HCT116 (cell line): ENCODE results near the gene NFKBIZ. TPM values are rescaled to one million over a fixed set of nuclear protein-coding genes. Genes with fewer than 3 reads are reported as not detected.

Experiments used
- ATAC-seq: fragments of 200-7000 bp; cut with Tn5 transposase; 2 replicates; pipeline ENCODE4 v1.9.1; 2020; ENCODE audit warnings: mild to moderate bottlenecking, moderate library complexity
- BruUV-seq: library from RNA; stranded (reverse); fragments of 400-500 nt; replicated peaks from 2 replicates; lab custom pipeline; 2021; lab: Mats Ljungman, UMichigan
- CTCF ChIA-PET: fragments of 300-600 bp; sonication (Branson Sonifier 250); formaldehyde crosslinking; loops from one replicate; lab custom pipeline; 2021; ENCODE audit warnings: antibody characterized with exemption; lab: Charles Lee
- POLR2A ChIA-PET: fragments of 300-600, 350-600 bp; sonication (Branson Sonifier 250); formaldehyde crosslinking; loops from one replicate; lab custom pipeline; 2021; ENCODE audit warnings: antibody characterized with exemption; lab: Charles Lee
- RAD21 ChIA-PET, 2 experiments: fragments of 300-600 bp; sonication (Branson Sonifier 250); formaldehyde crosslinking; loops; one replicate each; lab custom pipeline; 2023; ENCODE audit warnings: low total read pairs in 2 of 2; ENCODE audit not compliant: uncharacterized antibody in 2 of 2, unreplicated experiment in 2 of 2, low non-redundant PET in 1 of 2; lab: Charles Lee
- DNase-seq: peaks from one replicate; pipeline ENCODE4 v3.0.0-alpha.2; 2010; ENCODE audit warnings: low read depth, low spot score
- H2AFZ ChIP-seq: fragments of 200-600 bp; shearing (Covaris generic), sonication (generic); 2 replicates; pipeline ENCODE4 v1.6.1; 2017; ENCODE audit warnings: low read depth, mixed run types, mixed read lengths, antibody characterized with exemption, low read length; ENCODE audit not compliant: poor library complexity, severe bottlenecking
- H3K27ac ChIP-seq: 2 replicates; pipeline ENCODE4 v1.5.1; 2012; ENCODE audit warnings: low read depth, low read length
- H3K27me3 ChIP-seq: fragments of 200-600 bp; sonication (generic); 2 replicates; pipeline ENCODE4 v1.6.1; 2016; ENCODE audit warnings: mixed run types, low read length, mixed read lengths; ENCODE audit not compliant: insufficient read depth
- H3K36me3 ChIP-seq, 2 experiments: fragments of 200-500 bp in 1 of 2; fragments of 200-600 bp in 1 of 2; sonication (Bioruptor generic) in 1 of 2; sonication (generic) in 1 of 2; 2 replicates each; pipeline versions ENCODE4 v1.5.1 to v1.6.1; 2014 to 2016; ENCODE audit warnings: low read length in 2 of 2, inconsistent platforms in 1 of 2, mixed read lengths in 1 of 2, mixed run types in 1 of 2; ENCODE audit not compliant: insufficient read depth in 2 of 2, control insufficient read depth in 1 of 2
- H3K4me1 ChIP-seq, 2 experiments: fragments of 200-600 bp in 1 of 2; sonication (generic) in 1 of 2; 2 replicates each; pipeline versions ENCODE4 v1.5.1 to v1.6.1; 2012 to 2017; ENCODE audit warnings: low read length in 2 of 2, inconsistent platforms in 1 of 2, mild to moderate bottlenecking in 1 of 2, mixed read lengths in 1 of 2, mixed run types in 1 of 2, moderate library complexity in 1 of 2; ENCODE audit not compliant: insufficient read depth in 2 of 2, control insufficient read depth in 1 of 2
- H3K4me2 ChIP-seq: fragments of 200-600 bp; sonication (generic); 2 replicates; pipeline ENCODE4 v1.6.1; 2017; ENCODE audit warnings: mixed run types, low read length, mixed read lengths
- H3K4me3 ChIP-seq, 2 experiments: fragments of 200-600 bp in 1 of 2; sonication (generic) in 1 of 2; replicated peaks in 1 of 2; 2 replicates each; pipeline ENCODE4 v1.5.1; 2011 to 2016; ENCODE audit warnings: low read length in 2 of 2, control low read depth in 1 of 2, low read depth in 1 of 2, mild to moderate bottlenecking in 1 of 2, mixed read lengths in 1 of 2, mixed run types in 1 of 2
- H3K79me2 ChIP-seq: fragments of 200-600 bp; sonication (generic); 2 replicates; pipeline ENCODE4 v1.6.1; 2017; ENCODE audit warnings: mild to moderate bottlenecking, mixed run types, low read length, moderate library complexity, mixed read lengths; ENCODE audit not compliant: insufficient read depth
- H3K9ac ChIP-seq: fragments of 200-600 bp; sonication (generic); 2 replicates; pipeline ENCODE4 v1.6.1; 2016; ENCODE audit warnings: low read length, mixed read lengths
- H3K9me2 ChIP-seq: fragments of 200-600 bp; sonication (generic), shearing (Covaris generic); 2 replicates; pipeline ENCODE4 v1.6.1; 2017; ENCODE audit warnings: mixed run types, mild to moderate bottlenecking, moderate library complexity; ENCODE audit not compliant: insufficient read depth
- H3K9me3 ChIP-seq, 2 experiments: fragments of 200-500 bp in 1 of 2; fragments of 200-600 bp in 1 of 2; sonication (Bioruptor generic) in 1 of 2; sonication (generic) in 1 of 2; 2 replicates each; pipeline ENCODE4 v1.6.1; 2014 to 2017; ENCODE audit warnings: low read length in 2 of 2, mixed read lengths in 2 of 2, inconsistent platforms in 1 of 2, low read depth in 1 of 2, mild to moderate bottlenecking in 1 of 2, mixed run types in 1 of 2, moderate library complexity in 1 of 2; ENCODE audit not compliant: control insufficient read depth in 1 of 2, insufficient read depth in 1 of 2
- H4K20me1 ChIP-seq: fragments of 200-600 bp; sonication (generic), shearing (Covaris generic); 2 replicates; pipeline ENCODE4 v1.6.1; 2017; ENCODE audit warnings: mixed run types, mild to moderate bottlenecking, moderate library complexity; ENCODE audit not compliant: insufficient read depth
- CBX3 ChIP-seq: IDR thresholded peaks from 2 replicates; pipeline ENCODE4 v1.6.1; 2012; ENCODE audit warnings: low read depth
- ELF1 ChIP-seq: IDR thresholded peaks from 2 replicates; pipeline ENCODE4 v1.6.1; 2012; ENCODE audit warnings: low read depth, borderline replicate concordance
- EZH2 ChIP-seq: fragments of 200-600 bp; sonication (generic); IDR thresholded peaks from 2 replicates; pipeline ENCODE4 v1.6.1; 2017; ENCODE audit warnings: antibody characterized with exemption, mixed run types
- FOSL1 ChIP-seq: IDR thresholded peaks from 2 replicates; pipeline ENCODE4 v1.6.1; 2012; ENCODE audit warnings: low read depth
- MAX ChIP-seq: IDR thresholded peaks from 2 replicates; pipeline ENCODE4 v1.6.1; 2012
- POLR2A ChIP-seq: IDR thresholded peaks from 2 replicates; pipeline ENCODE4 v1.7.0; 2011; ENCODE audit warnings: borderline replicate concordance; ENCODE audit not compliant: insufficient read depth, insufficient read length; ENCODE audit errors: extremely low read depth
- RAD21 ChIP-seq: IDR thresholded peaks from 2 replicates; pipeline ENCODE4 v1.6.1; 2012; ENCODE audit warnings: low read depth, mild to moderate bottlenecking
- SP1 ChIP-seq: IDR thresholded peaks from 2 replicates; pipeline ENCODE4 v1.6.1; 2012; ENCODE audit warnings: low read depth
- ZFX ChIP-seq: fragments of 450-650 bp; IDR thresholded peaks from 2 replicates; pipeline ENCODE4 v1.6.1; 2017
- ZNF274 ChIP-seq: fragments of 200-500 bp; sonication (Bioruptor generic); IDR thresholded peaks from 2 replicates; pipeline ENCODE4 v1.6.1; 2014; ENCODE audit warnings: mild to moderate bottlenecking, low read depth, low read length, inconsistent platforms
- intact Hi-C: fragments of 100-400 bp; cut with micrococcal nuclease; formaldehyde crosslinking; loops from 2 replicates; pipeline ENCODE4 v1.10.0; 2022
- total RNA-seq: library from RNA; stranded (reverse); gene quantifications from one replicate; pipeline ENCODE4 v1.2.1, GENCODE V29; 2021; ENCODE audit not compliant: unreplicated experiment
- TF ChIP-seq, protein P1 (sequence below), 3 experiments: fragments of 200-600 bp in 1 of 3; sonication (generic) in 1 of 3; IDR thresholded peaks in 2 of 3; conservative IDR thresholded peaks in 1 of 3; 2 replicates each; pipeline ENCODE4 v1.5.1; 2012 to 2017; ENCODE audit warnings: low read depth in 2 of 3, low read length in 2 of 3, antibody characterized with exemption in 1 of 3, borderline replicate concordance in 1 of 3, control low read depth in 1 of 3, mild to moderate bottlenecking in 1 of 3, mixed read lengths in 1 of 3, mixed run types in 1 of 3, moderate library complexity in 1 of 3; ENCODE audit not compliant: insufficient read depth in 1 of 3

The NFKBIZ gene
- total RNA-seq, 1 experiment from 2014 or later: 12.2 TPM

DNA sequence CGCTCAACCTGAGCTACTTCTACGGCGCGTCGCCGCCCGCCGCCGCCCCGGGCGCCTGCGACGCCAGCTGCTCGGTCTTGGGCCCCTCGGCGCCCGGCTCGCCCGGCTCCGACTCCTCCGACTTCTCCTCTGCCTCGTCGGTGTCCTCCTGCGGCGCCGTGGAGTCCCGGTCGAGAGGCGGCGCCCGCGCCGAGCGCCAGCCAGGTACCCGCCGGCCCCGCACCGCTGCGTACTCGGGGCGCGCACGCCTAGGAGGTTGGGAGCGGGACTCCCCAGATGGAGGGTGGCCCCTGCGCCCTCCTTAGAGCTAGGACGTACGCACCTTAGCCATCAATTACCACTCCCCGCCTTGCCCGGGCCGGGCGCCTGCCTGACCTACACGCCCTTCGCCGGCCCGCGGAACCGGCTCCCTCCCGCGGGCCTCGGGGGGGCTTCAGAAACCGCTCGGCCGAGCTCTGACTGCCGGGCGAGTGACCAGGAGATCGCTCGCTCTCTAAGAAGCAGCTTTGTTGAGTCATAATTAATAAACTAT is 466 bp downstream of the NFKBIZ start:
- peak; percentile 52 for ATAC-seq
- H3K36me3 ChIP-seq: peaks cover 16 to 20% of the 10 kb centered on the region in 2 experiments; a peak in 3 of 4 replicates

DNA sequence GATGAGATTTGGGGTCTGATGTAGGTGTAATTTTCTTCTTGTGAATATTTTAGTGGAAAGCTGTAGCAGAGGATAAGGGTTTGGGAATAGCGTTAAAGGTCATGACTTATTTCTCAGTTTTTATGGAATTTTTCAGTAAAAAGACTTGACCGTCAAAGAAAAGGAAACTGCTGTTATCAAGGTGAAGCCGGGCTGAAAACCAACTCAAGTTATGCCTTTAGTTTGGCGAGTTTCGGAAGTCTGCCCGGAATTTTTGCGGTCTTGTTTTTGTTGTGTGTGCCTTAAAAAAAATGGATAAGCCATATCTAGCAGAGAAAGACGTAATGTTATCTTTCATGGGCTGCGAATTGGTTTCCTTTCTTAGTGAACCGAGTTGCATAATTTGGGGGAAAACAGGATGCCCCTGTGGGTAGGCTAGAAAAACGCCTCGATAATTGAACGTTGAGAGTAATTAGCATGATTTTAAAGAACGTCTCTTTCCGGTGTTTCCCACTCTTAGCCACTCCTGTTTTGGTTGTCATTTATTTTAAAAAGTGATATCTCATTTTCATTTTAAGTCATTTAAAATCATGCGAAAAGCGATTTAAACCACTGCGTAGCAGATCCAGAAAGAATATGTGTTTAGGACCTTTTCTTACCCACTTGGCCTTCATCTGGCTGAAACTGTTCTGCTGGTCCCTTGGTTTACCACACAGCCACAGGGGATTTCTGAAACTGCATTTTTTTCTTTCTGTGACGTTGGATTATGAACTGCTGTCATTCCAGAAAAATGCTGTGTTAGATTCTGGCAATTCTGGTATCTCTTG is 1.1 kb downstream of the NFKBIZ start:
- Histone ChIP-seq H3K4me2 (peak overlapping the region; percentile 90), H3K9me3 (no peaks in the 10 kb centered on the region), H3K4me3 (peak overlapping the region; percentile 61 to 87), H3K9ac (peak overlapping the region; percentile 72), H2AFZ (no peak overlapping the region), H3K4me1 (peaks cover 9 to 23% of the 10 kb centered on the region in 2 experiments), H3K27me3 (no peaks in the 10 kb centered on the region), H3K27ac (peak overlapping the region; percentile 87), H3K79me2 (peaks cover 26% of the 10 kb centered on the region), H3K9me2 (no peaks in the 10 kb centered on the region), H3K36me3 (peaks cover 22 to 26% of the 10 kb centered on the region in 2 experiments; a peak in 3 of 4 replicates), H4K20me1 (no peaks in the 10 kb centered on the region)
- CTCF ChIA-PET: no interaction called here
- ATAC-seq (no peak), DNase-seq (no peak)
- POLR2A ChIA-PET: interaction anchor here (1.1 to 2.9 kb wide), 10 partner anchors 9 to 375 kb away, joined by 3 to 18 read pairs (median 8); no protein-coding TSS in a partner anchor
- TSS peak; percentile 63 for BruUV-seq
- intact Hi-C loops: no loop called here
- RAD21 ChIA-PET: no interaction called here
- TF ChIP-seq EZH2: no peak
- TF ChIP-seq, protein P1, sequence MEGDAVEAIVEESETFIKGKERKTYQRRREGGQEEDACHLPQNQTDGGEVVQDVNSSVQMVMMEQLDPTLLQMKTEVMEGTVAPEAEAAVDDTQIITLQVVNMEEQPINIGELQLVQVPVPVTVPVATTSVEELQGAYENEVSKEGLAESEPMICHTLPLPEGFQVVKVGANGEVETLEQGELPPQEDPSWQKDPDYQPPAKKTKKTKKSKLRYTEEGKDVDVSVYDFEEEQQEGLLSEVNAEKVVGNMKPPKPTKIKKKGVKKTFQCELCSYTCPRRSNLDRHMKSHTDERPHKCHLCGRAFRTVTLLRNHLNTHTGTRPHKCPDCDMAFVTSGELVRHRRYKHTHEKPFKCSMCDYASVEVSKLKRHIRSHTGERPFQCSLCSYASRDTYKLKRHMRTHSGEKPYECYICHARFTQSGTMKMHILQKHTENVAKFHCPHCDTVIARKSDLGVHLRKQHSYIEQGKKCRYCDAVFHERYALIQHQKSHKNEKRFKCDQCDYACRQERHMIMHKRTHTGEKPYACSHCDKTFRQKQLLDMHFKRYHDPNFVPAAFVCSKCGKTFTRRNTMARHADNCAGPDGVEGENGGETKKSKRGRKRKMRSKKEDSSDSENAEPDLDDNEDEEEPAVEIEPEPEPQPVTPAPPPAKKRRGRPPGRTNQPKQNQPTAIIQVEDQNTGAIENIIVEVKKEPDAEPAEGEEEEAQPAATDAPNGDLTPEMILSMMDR (IDR thresholded peaks at IDR 0.05 in 2 of 3, conservative IDR thresholded peaks at IDR 0.05 in 1 of 3; ENCODE audit: borderline replicate concordance in 1 of 3, insufficient read depth in 1 of 3, low read depth in 2 of 3, low read length in 2 of 3): no peak
- TF ChIP-seq CBX3: no peak
- TF ChIP-seq MAX: no peak
- no peak for TF ChIP-seq FOSL1
- TF ChIP-seq ELF1: no peak; the same call in 1 of the 2 replicates

More for the DNA sequence above, 466 bp downstream of the NFKBIZ start:
- peak overlapping the region; percentile 61 to 87 for H3K4me3 ChIP-seq
- H3K79me2 ChIP-seq: peaks cover 26% of the 10 kb centered on the region
- no peak for DNase-seq
- peaks cover 9 to 23% of the 10 kb centered on the region in 2 experiments for H3K4me1 ChIP-seq
- no peaks in the 10 kb centered on the region for H3K27me3 ChIP-seq
- H3K4me2 ChIP-seq: peak overlapping the region; percentile 90
- H3K9me3 ChIP-seq: no peaks in the 10 kb centered on the region
- peak overlapping the region; percentile 87 for H3K27ac ChIP-seq
- H3K9ac ChIP-seq: peak overlapping the region; percentile 72
- RAD21 ChIA-PET: no interaction called here
- no peak overlapping the region for H2AFZ ChIP-seq
- TF ChIP-seq ZNF274 (no peak), POLR2A (no peak), CBX3 (no peak), ZFX (peak; percentile 9; the same call in 1 of the 2 replicates), ELF1 (no peak), RAD21 (peak; percentile 23), EZH2 (no peak), SP1 (no peak)
- TF ChIP-seq, all 23 proteins: peak for 2
- Histone ChIP-seq H3K9me2 (no peaks in the 10 kb centered on the region), H4K20me1 (no peaks in the 10 kb centered on the region)
- CTCF ChIA-PET: interaction anchor here (1.2 kb wide), 1 partner anchor 375 kb away, joined by 4 read pairs; no protein-coding TSS in a partner anchor
- intact Hi-C loops: loop anchor here (2.0 kb wide), 1 partner anchor 23 kb away; no protein-coding TSS in a partner anchor
- POLR2A ChIA-PET: interaction anchor here (0.6 to 2.9 kb wide), 17 partner anchors 10 to 375 kb away, joined by 3 to 18 read pairs (median 4); no protein-coding TSS in a partner anchor
- BruUV-seq: no TSS peak
